RPMI7951 (cell line): Measurements from ENCODE around the gene ZNF14. TPM values are rescaled to one million over a fixed set of nuclear protein-coding genes. Genes with fewer than 3 reads are reported as not detected.
"Not testable (repeated sequence)": the region's sequence is repeated elsewhere in the genome, so short reads cannot be mapped to it uniquely, and the experiment has no call there.

Experiments
- DNase-seq: peaks from one replicate; pipeline ENCODE4 v3.0.0-alpha.2; 2012; ENCODE audit warnings: low read depth
- total RNA-seq: library from RNA; depleted of rRNA; stranded (reverse); fragments of >200 nt; shearing (Covaris generic); gene quantifications from 2 replicates; pipeline ENCODE4 v1.2.3, GENCODE V29; 2014; rRNA removed

Gene ZNF14
- total RNA-seq, result 4.9 and 5.4 TPM in 2 replicates

GRCh38 chr19:19732579-19733501 lies at the start of gene ZNF14:
ZNF14 (minus strand) TSS chr19:19733112; CDS start chr19:19732958, 154 bp downstream.
- DNase-seq, result peak; percentile 93

GRCh38 chr19:19781791-19782190 lies 48.9 kb upstream of the ZNF14 start:
- DNase-seq, result peak; percentile 42

GRCh38 chr19:19778666-19779065 lies 45.8 kb upstream of the ZNF14 start:
- DNase-seq, result no peak

- DNase-seq, result no peak
Observed at GRCh38 chr19:19777692-19778091, 44.8 kb upstream of the ZNF14 start.

- peak; percentile 98 for DNase-seq
Observed at GRCh38 chr19:19776206-19777008, 43.5 kb upstream of the ZNF14 start.

- no peak for DNase-seq
Observed at GRCh38 chr19:19775891-19776205, 42.9 kb upstream of the ZNF14 start.

GRCh38 chr19:19774354-19775033 lies 41.6 kb upstream of the ZNF14 start:
- DNase-seq, result no peak

GRCh38 chr19:19771963-19772362 lies 39.1 kb upstream of the ZNF14 start:
- DNase-seq, result not testable (repeated sequence)

GRCh38 chr19:19769971-19770370 lies 37.1 kb upstream of the ZNF14 start:
- not testable (repeated sequence) for DNase-seq

GRCh38 chr19:19758164-19758563 lies 25.3 kb upstream of the ZNF14 start:
- no peak for DNase-seq

- no peak for DNase-seq
Observed at GRCh38 chr19:19752760-19753403, 20.0 kb upstream of the ZNF14 start.

GRCh38 chr19:19751846-19752245 lies 18.9 kb upstream of the ZNF14 start:
- no peak for DNase-seq

- no peak for DNase-seq
Observed at GRCh38 chr19:19750842-19751790, 18.2 kb upstream of the ZNF14 start.

GRCh38 chr19:19749908-19750841 lies 17.3 kb upstream of the ZNF14 start:
- no peak for DNase-seq

- DNase-seq, result no peak
Observed at GRCh38 chr19:19749117-19749907, 16.4 kb upstream of the ZNF14 start.

GRCh38 chr19:19748249-19748938 lies 15.5 kb upstream of the ZNF14 start:
- DNase-seq, result no peak

GRCh38 chr19:19747357-19748220 lies 14.7 kb upstream of the ZNF14 start:
- no peak for DNase-seq
